Activated CD4-positive, alpha-beta T cell treated with anti-CD3 and anti-CD28 coated beads, Interleukin-2, amount 50 U/mL, for 24 hours (primary cell): ENCODE measurements around the gene SETD2.
A peak's percentile ranks its signal among the peaks of the same experiment; 100 is the strongest.

Experiments
- DNase-seq, 2 donors: peaks; one replicate each; pipeline ENCODE4 v3.0.0-alpha.2; 2020; ENCODE audit warnings: low read depth in 1 of 2, low spot score in 1 of 2

SETD2 gene

GRCh38 chr3:46999516-47000197 is 164.3 kb downstream of the SETD2 start:
- DNase-seq = no peak

DNA sequence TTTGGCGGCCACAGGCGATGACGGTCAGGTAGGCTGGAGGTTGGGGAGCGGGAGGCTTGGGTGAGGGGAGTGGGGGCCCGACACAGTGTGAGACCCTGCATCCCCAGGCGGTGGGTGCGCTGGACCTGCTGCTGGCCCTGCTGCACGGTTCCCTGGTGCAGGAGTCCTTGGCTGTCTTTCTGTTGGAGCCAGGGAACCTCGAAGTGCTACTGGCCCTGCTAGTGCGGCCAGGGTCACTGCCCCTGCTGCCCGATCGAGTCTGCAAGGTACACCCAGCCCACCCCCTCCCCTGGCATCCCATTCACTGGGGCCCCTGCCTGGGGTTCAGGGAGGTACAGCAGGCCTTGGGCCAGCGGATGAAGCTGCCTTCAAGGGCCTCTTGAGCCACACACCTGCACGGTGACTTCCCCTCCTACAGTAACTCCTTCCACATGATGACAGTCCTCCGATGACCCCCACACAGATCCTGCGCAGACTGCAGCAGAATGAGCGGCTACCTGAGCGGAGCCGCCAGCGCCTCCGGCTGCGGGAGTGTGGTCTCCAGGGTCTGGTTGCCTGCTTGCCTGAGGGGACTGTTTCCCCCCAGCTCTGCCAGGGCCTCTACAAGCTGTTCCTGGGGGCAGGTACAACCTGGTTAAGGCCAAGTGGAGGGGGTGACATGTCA is 164.9 kb downstream of the SETD2 start:
- no peak for DNase-seq

DNA sequence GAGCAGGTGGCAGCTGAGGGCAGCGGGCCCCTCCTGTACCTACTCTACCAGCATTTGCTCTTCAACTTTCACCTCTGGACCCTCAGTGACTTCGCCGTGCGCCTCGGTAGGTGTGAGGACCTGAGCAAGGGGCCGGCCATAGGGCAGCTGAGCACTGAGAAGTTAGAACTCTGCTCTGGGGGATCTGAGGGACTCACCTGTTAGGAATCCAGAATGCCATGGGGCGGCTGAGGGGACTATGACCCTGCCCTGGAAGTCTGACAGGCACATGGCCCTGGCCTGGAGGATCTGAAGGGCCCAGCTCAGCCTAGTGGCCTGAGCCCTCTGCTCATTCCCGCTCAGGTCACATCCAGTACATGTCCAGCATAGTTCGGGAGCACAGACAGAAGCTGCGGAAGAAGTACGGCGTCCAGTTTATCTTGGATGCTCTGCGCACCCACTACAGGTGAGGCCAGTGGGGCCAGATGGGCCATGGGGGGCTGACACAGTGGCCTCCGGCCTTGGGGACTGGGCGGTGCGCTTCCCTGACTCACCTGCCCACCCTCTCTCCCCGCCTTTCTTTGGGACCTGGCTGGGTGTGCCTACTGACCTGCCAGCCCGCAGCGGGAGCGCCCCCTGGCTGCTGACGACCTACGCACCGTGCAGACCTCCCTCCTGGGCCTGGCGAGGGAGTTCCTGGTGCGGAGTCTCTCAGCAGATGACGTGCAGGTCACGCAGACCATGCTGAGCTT is 165.6 kb downstream of the SETD2 start:
- DNase-seq = peak; percentile 47 to 52

- no peak for DNase-seq
These were observed 166.3 kb downstream of the SETD2 start for GRCh38 chr3:46997453-46998091.

GRCh38 chr3:46996689-46997452 is 167.0 kb downstream of the SETD2 start:
- DNase-seq = no peak

- DNase-seq = no peak
These were observed 167.9 kb downstream of the SETD2 start for GRCh38 chr3:46995901-46996562.

GRCh38 chr3:46994801-46995731 is 168.8 kb downstream of the SETD2 start:
- DNase-seq = no peak

- no peak for DNase-seq
These were observed 169.9 kb downstream of the SETD2 start for GRCh38 chr3:46993986-46994385.

DNA sequence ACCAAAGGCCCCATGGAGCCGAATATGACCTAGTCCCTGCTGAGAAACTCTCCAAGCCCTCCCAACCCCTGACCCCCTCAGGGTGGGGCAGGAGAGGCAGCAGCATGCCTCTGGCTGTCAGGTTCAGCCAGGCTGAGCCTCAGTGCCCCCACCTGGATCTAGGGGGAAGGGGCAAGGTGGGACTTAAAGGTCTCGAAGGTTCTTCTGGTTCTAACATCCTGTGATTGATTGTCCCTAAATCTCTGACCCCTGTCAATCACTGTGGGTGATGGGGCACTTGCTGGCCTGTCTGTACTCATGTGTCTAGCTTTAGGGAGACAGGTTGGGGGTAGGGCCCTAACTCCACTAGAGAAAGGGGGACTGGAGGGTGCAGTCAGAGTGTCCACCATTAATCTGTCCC is 170.6 kb downstream of the SETD2 start:
- DNase-seq = no peak

- DNase-seq = no peak
These were observed 171.7 kb downstream of the SETD2 start for GRCh38 chr3:46992231-46992630.

- DNase-seq = no peak
These were observed 172.3 kb downstream of the SETD2 start for GRCh38 chr3:46991406-46992165.

DNA sequence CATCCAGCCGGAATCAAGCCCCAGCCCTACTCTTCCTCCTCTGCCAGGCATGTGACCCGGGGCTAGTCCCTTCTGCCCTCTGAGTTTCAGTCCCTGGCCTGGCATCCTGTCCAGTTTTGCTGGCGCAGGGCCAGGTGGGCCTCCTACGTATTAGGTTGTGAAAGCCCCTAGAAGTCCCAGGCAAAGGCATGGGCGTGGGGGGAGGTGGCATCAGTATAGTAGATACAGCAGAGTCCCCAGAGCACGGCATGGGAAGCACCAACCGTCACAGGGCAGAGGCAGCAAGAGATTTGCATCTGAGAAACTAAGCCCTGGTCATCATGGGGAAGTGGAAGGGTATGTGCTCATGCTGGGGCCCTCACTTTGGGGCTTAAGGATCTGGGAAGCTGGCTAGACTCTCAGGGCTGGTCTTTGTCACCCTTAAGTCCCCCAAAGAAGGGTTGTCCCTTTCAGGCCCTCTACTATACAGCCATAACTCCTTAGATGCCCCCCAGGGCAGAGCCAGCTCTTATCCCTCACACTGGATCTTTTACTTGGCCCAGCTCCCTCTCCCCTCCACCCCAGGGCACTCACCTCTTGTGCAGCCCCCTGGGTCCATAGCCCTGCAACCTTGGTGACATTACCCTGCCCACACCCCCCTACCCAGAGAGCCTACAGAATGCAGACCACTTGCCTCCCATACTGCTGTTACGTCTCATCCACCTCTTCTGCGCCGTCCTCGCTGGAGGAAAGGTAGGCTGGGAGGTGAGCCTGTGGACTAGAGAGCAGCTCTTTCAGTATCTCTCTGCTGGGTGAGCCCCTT is 173.1 kb downstream of the SETD2 start:
- DNase-seq = no peak

GRCh38 chr3:46989146-46989810 is 174.6 kb downstream of the SETD2 start:
- DNase-seq = no peak

DNA sequence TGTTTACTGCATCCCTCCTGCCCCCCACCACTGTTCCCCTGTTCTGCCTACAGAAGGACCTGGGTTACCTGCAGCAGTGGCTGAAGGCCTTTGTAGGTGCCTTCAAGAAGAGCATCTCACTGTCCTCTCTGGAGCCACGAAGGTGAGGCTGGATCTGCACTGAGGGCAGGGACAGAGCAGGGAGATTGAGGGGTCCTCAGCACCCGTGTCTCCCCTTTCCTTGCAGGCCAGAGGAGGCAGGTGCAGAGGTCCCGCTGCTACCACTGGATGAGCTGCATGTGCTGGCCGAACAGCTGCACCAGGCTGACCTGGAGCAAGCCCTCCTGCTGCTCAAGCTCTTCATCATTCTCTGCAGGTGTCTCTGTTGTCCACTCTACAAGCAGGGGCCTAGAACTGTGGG is 175.3 kb downstream of the SETD2 start:
- DNase-seq = no peak

- DNase-seq = peak; percentile 64 to 79
These were observed 176.0 kb downstream of the SETD2 start for GRCh38 chr3:46987743-46988401.

GRCh38 chr3:46987319-46987742 is 176.6 kb downstream of the SETD2 start:
- DNase-seq = no peak
